Activated CD4-positive, alpha-beta memory T cell treated with anti-CD3 and anti-CD28 coated beads for 36 hours (primary cell): ENCODE data around the gene CLIC4. TPM values are rescaled to one million over a fixed set of nuclear protein-coding genes. Genes with fewer than 3 reads are reported as not detected.
"Not testable (repeated sequence)": the region's sequence is repeated elsewhere in the genome, so short reads cannot be mapped to it uniquely, and the experiment has no call there.

ENCODE experiments used
- CTCF ChIA-PET: fragments of 350-600 bp; sonication (Branson Sonifier 250); formaldehyde crosslinking; loops from one replicate; lab custom pipeline; 2021; ENCODE audit warnings: antibody characterized with exemption, inconsistent platforms; lab: Charles Lee
- POLR2A ChIA-PET: fragments of 350-600 bp; sonication (Branson Sonifier 250); formaldehyde crosslinking; loops from one replicate; lab custom pipeline; 2021; ENCODE audit warnings: antibody characterized with exemption; lab: Charles Lee
- DNase-seq: peaks from one replicate; pipeline ENCODE4 v3.0.0-alpha.2; 2020
- H3K27ac Mint-ChIP-seq: one replicate; pipeline ENCODE4 v1.8.0; 2021; ENCODE audit warnings: mixed read lengths
- H3K27me3 Mint-ChIP-seq: one replicate; pipeline ENCODE4 v1.8.0; 2021; ENCODE audit warnings: mixed read lengths
- H3K36me3 Mint-ChIP-seq: one replicate; pipeline ENCODE4 v1.8.0; 2021; ENCODE audit warnings: mixed read lengths
- H3K4me1 Mint-ChIP-seq: one replicate; pipeline ENCODE4 v1.8.0; 2021; ENCODE audit warnings: low read depth, mixed read lengths
- H3K4me3 Mint-ChIP-seq: one replicate; pipeline ENCODE4 v1.8.0; 2021; ENCODE audit warnings: mild to moderate bottlenecking, mixed read lengths
- H3K9me3 Mint-ChIP-seq: one replicate; pipeline ENCODE4 v1.8.0; 2021; ENCODE audit warnings: mixed read lengths
- intact Hi-C: fragments of 100-400 bp; cut with micrococcal nuclease; formaldehyde crosslinking; loops from one replicate; pipeline ENCODE4 v1.15.1; 2023
- total RNA-seq, 2 experiments: library from RNA; stranded (reverse); gene quantifications; one replicate each; pipeline ENCODE4 v1.2.3, GENCODE V29; 2021

Gene CLIC4
- total RNA-seq, 2 experiments from 2014 or later, result 25.5 to 26.3 TPM

GRCh38 chr1:24878775-24879742 is 133.8 kb downstream of the CLIC4 start:
- no peak for DNase-seq
- H3K27ac Mint-ChIP-seq, result no peak overlapping the region
- POLR2A ChIA-PET, result no interaction called here
- CTCF ChIA-PET, result interaction anchor here (1.0 to 1.5 kb wide), 2 partner anchors 19 to 269 kb away, joined by 3 to 5 read pairs; no protein-coding TSS in a partner anchor
- H3K36me3 Mint-ChIP-seq, result peaks cover 1% of the 10 kb centered on the region
- no peaks in the 10 kb centered on the region for H3K4me1 Mint-ChIP-seq
- H3K27me3 Mint-ChIP-seq, result no peaks in the 10 kb centered on the region
- no peak overlapping the region for H3K4me3 Mint-ChIP-seq
- peaks cover 10% of the 10 kb centered on the region for H3K9me3 Mint-ChIP-seq
- intact Hi-C loops, result no loop called here

- Mint-ChIP-seq H3K9me3 (peaks cover 18% of the 10 kb centered on the region), H3K4me3 (no peak overlapping the region), H3K27me3 (no peaks in the 10 kb centered on the region), H3K36me3 (peaks cover 8% of the 10 kb centered on the region), H3K4me1 (no peaks in the 10 kb centered on the region), H3K27ac (no peak overlapping the region)
- no peak for DNase-seq
- intact Hi-C loops, result no loop called here
- POLR2A ChIA-PET, result no interaction called here
- CTCF ChIA-PET, result interaction anchor here (1.5 kb wide), 1 partner anchor 17 kb away, joined by 5 read pairs; no protein-coding TSS in a partner anchor
Measured at GRCh38 chr1:24881034-24881433, 135.8 kb downstream of the CLIC4 start.

GRCh38 chr1:24884751-24885150 is 139.5 kb downstream of the CLIC4 start:
- H3K9me3 Mint-ChIP-seq, result peaks cover 18% of the 10 kb centered on the region
- intact Hi-C loops, result no loop called here
- DNase-seq, result no peak
- H3K4me3 Mint-ChIP-seq, result no peak overlapping the region
- peaks cover 8% of the 10 kb centered on the region for H3K36me3 Mint-ChIP-seq
- ChIA-PET POLR2A (no interaction called here), CTCF (no interaction called here)
- no peak overlapping the region for H3K27ac Mint-ChIP-seq
- H3K27me3 Mint-ChIP-seq, result no peaks in the 10 kb centered on the region
- H3K4me1 Mint-ChIP-seq, result no peaks in the 10 kb centered on the region

GRCh38 chr1:24886241-24886640 is 141.0 kb downstream of the CLIC4 start:
- Mint-ChIP-seq H3K36me3 (peaks cover 8% of the 10 kb centered on the region), H3K4me3 (no peak overlapping the region), H3K27me3 (no peaks in the 10 kb centered on the region), H3K4me1 (no peaks in the 10 kb centered on the region), H3K9me3 (peaks cover 18% of the 10 kb centered on the region), H3K27ac (no peak overlapping the region)
- intact Hi-C loops, result no loop called here
- ChIA-PET CTCF (interaction anchor here (1.2 kb wide), 1 partner anchor 12 kb away, joined by 6 read pairs; no protein-coding TSS in a partner anchor), POLR2A (no interaction called here)
- no peak for DNase-seq

- Mint-ChIP-seq H3K27ac (no peak overlapping the region), H3K27me3 (no peaks in the 10 kb centered on the region), H3K36me3 (peaks cover 18% of the 10 kb centered on the region), H3K9me3 (peaks cover 30% of the 10 kb centered on the region), H3K4me3 (no peak overlapping the region), H3K4me1 (no peaks in the 10 kb centered on the region)
- intact Hi-C loops, result no loop called here
- DNase-seq, result peak; percentile 3
- CTCF ChIA-PET, result no interaction called here
- POLR2A ChIA-PET, result interaction anchor here (0.7 kb wide), 1 partner anchor 18 kb away, joined by 3 read pairs; no protein-coding TSS in a partner anchor
Measured at GRCh38 chr1:24888061-24888970, 143.1 kb downstream of the CLIC4 start.

- Mint-ChIP-seq H3K9me3 (peaks cover 23% of the 10 kb centered on the region), H3K4me3 (no peak overlapping the region), H3K27ac (no peak overlapping the region), H3K36me3 (peaks cover 16% of the 10 kb centered on the region), H3K27me3 (no peaks in the 10 kb centered on the region), H3K4me1 (no peaks in the 10 kb centered on the region)
- POLR2A ChIA-PET, result no interaction called here
- DNase-seq, result no peak
- CTCF ChIA-PET, result no interaction called here
- intact Hi-C loops, result no loop called here
Measured at GRCh38 chr1:24888971-24889676, 143.9 kb downstream of the CLIC4 start.

- ChIA-PET POLR2A (no interaction called here), CTCF (interaction anchor here (1.1 kb wide), 1 partner anchor 202 kb away, joined by 3 read pairs; no protein-coding TSS in a partner anchor)
- H3K4me3 Mint-ChIP-seq, result no peak overlapping the region
- intact Hi-C loops, result no loop called here
- no peaks in the 10 kb centered on the region for H3K4me1 Mint-ChIP-seq
- no peaks in the 10 kb centered on the region for H3K27me3 Mint-ChIP-seq
- H3K9me3 Mint-ChIP-seq, result peaks cover 16% of the 10 kb centered on the region
- no peak overlapping the region for H3K27ac Mint-ChIP-seq
- peaks cover 10% of the 10 kb centered on the region for H3K36me3 Mint-ChIP-seq
- DNase-seq, result no peak
Measured at GRCh38 chr1:24890887-24891286, 145.6 kb downstream of the CLIC4 start.

GRCh38 chr1:24891367-24891766 is 146.1 kb downstream of the CLIC4 start:
- DNase-seq, H3K4me3 Mint-ChIP-seq, H3K27ac Mint-ChIP-seq, intact Hi-C loops, H3K27me3 Mint-ChIP-seq, H3K36me3 Mint-ChIP-seq, POLR2A ChIA-PET, H3K4me1 Mint-ChIP-seq: not testable (repeated sequence)
- CTCF ChIA-PET, result interaction anchor here (0.6 to 1.1 kb wide), 2 partner anchors 189 to 202 kb away, joined by 3 to 5 read pairs; no protein-coding TSS in a partner anchor
- H3K9me3 Mint-ChIP-seq, result peaks cover 16% of the 10 kb centered on the region

GRCh38 chr1:24892188-24893153 is 147.2 kb downstream of the CLIC4 start:
- H3K27me3 Mint-ChIP-seq, result no peaks in the 10 kb centered on the region
- H3K36me3 Mint-ChIP-seq, result peaks cover 10% of the 10 kb centered on the region
- H3K27ac Mint-ChIP-seq, result no peak overlapping the region
- intact Hi-C loops, result no loop called here
- H3K9me3 Mint-ChIP-seq, result peaks cover 16% of the 10 kb centered on the region
- H3K4me3 Mint-ChIP-seq, result no peak overlapping the region
- ChIA-PET CTCF (interaction anchor here (0.6 kb wide), 1 partner anchor 188 kb away, joined by 5 read pairs; no protein-coding TSS in a partner anchor), POLR2A (no interaction called here)
- H3K4me1 Mint-ChIP-seq, result no peaks in the 10 kb centered on the region
- peak; percentile 3 for DNase-seq

GRCh38 chr1:24893431-24893830 is 148.2 kb downstream of the CLIC4 start:
- Mint-ChIP-seq H3K27ac (no peak overlapping the region), H3K4me3 (no peak overlapping the region), H3K36me3 (peaks cover 10% of the 10 kb centered on the region), H3K4me1 (no peaks in the 10 kb centered on the region), H3K27me3 (no peaks in the 10 kb centered on the region), H3K9me3 (peaks cover 16% of the 10 kb centered on the region)
- ChIA-PET CTCF (interaction anchor here (1.0 kb wide), 1 partner anchor 144 kb away, joined by 3 read pairs; no protein-coding TSS in a partner anchor), POLR2A (no interaction called here)
- intact Hi-C loops, result no loop called here
- DNase-seq, result no peak
